PFSK-1 (cell line): ENCODE measurements around the gene ERAS.

ENCODE experiments used
- FOXP2 ChIP-seq: optimal IDR thresholded peaks from 2 replicates; pipeline ENCODE3; 2011; ENCODE audit warnings: borderline replicate concordance, control low read depth, inconsistent platforms; ENCODE audit not compliant: insufficient read depth; ENCODE audit errors: extremely low read length, extremely low read depth
- POLR2AphosphoS5 ChIP-seq: IDR thresholded peaks from 2 replicates; pipeline ENCODE4 v1.6.1; 2012; ENCODE audit warnings: low read depth, mild to moderate bottlenecking, control low read depth, low read length, moderate library complexity
- SIN3A ChIP-seq: IDR thresholded peaks from 2 replicates; pipeline ENCODE4 v1.6.1; 2012; ENCODE audit warnings: mild to moderate bottlenecking, low read length, moderate library complexity, borderline replicate concordance; ENCODE audit not compliant: insufficient read depth
- TAF1 ChIP-seq: IDR thresholded peaks from 2 replicates; pipeline ENCODE4 v1.6.1; 2012; ENCODE audit warnings: low read length, control low read depth, borderline replicate concordance; ENCODE audit not compliant: insufficient read depth
- TF ChIP-seq, protein P1 (sequence below), 2 experiments: IDR thresholded peaks; 2 replicates each; pipeline versions ENCODE4 v1.6.1 to v1.8.0; 2011 to 2012; ENCODE audit warnings: low read depth in 2 of 2, low read length in 2 of 2, control low read depth in 1 of 2, inconsistent platforms in 1 of 2, mild to moderate bottlenecking in 1 of 2, moderate library complexity in 1 of 2; ENCODE audit not compliant: insufficient read depth in 1 of 2

Gene ERAS

GRCh38 chrX:48831136-48831908 lies 5.0 kb downstream of the ERAS start:
- TF ChIP-seq, protein P1, sequence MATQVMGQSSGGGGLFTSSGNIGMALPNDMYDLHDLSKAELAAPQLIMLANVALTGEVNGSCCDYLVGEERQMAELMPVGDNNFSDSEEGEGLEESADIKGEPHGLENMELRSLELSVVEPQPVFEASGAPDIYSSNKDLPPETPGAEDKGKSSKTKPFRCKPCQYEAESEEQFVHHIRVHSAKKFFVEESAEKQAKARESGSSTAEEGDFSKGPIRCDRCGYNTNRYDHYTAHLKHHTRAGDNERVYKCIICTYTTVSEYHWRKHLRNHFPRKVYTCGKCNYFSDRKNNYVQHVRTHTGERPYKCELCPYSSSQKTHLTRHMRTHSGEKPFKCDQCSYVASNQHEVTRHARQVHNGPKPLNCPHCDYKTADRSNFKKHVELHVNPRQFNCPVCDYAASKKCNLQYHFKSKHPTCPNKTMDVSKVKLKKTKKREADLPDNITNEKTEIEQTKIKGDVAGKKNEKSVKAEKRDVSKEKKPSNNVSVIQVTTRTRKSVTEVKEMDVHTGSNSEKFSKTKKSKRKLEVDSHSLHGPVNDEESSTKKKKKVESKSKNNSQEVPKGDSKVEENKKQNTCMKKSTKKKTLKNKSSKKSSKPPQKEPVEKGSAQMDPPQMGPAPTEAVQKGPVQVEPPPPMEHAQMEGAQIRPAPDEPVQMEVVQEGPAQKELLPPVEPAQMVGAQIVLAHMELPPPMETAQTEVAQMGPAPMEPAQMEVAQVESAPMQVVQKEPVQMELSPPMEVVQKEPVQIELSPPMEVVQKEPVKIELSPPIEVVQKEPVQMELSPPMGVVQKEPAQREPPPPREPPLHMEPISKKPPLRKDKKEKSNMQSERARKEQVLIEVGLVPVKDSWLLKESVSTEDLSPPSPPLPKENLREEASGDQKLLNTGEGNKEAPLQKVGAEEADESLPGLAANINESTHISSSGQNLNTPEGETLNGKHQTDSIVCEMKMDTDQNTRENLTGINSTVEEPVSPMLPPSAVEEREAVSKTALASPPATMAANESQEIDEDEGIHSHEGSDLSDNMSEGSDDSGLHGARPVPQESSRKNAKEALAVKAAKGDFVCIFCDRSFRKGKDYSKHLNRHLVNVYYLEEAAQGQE (IDR thresholded peaks at IDR 0.05; ENCODE audit: insufficient read depth in 1 of 2, low read depth in 2 of 2, low read length in 2 of 2), result no peak
- no peak for TF ChIP-seq TAF1
- no peak for TF ChIP-seq SIN3A
- no peak for TF ChIP-seq POLR2AphosphoS5
- no peak for TF ChIP-seq FOXP2

GRCh38 chrX:48831909-48832291 lies 5.6 kb downstream of the ERAS start:
- TF ChIP-seq, protein P1 (IDR thresholded peaks at IDR 0.05; ENCODE audit: insufficient read depth in 1 of 2, low read depth in 2 of 2, low read length in 2 of 2), result no peak
- TF ChIP-seq FOXP2 (no peak), POLR2AphosphoS5 (no peak), TAF1 (no peak), SIN3A (no peak)

DNA sequence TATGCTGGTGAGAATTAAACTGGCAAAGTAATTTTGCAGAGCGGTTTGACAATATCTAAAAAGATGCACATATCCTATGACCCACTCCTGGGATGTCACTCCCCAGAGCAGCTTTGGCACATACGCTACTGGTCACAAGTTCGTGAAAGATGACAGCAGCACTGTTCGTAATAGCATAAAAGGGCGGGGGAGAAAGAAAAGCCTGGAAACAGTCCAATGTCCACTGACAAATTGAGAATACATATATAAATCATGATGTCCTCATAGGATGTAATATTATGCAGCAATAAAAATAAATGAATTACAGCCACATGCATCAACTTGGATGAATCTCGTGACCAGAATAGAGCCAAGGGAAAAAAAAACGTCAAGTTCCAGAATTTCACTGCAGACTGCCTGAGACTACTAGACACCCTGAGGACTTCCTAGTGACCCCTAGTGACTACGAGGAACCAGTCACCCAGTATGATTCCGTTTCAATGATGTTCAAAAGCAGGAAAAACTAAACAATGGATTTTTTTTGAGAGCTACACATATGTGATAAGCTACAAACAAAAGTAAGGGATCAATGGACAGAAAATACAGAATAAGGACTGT lies 7.3 kb downstream of the ERAS start:
- TF ChIP-seq FOXP2 (no peak), SIN3A (no peak), TAF1 (no peak), POLR2AphosphoS5 (no peak)
- TF ChIP-seq, protein P1 (IDR thresholded peaks at IDR 0.05; ENCODE audit: insufficient read depth in 1 of 2, low read depth in 2 of 2, low read length in 2 of 2), result no peak

DNA sequence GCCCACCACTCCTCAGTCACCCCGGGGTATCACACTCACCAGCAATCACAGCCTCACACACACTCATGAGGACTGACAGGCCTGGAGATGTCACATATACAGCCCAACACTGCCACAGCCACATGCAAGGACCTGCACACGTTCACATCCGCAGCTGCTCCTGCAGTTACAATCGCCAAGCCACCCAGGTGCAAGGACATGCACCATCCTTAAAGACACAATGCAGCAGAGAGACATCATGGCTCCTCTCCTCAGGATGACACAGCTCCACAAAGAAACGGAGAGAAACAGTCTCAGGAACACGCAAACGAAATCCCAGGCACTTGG lies 8.0 kb downstream of the ERAS start:
- TF ChIP-seq SIN3A (no peak), POLR2AphosphoS5 (no peak), TAF1 (no peak), FOXP2 (no peak)
- TF ChIP-seq, protein P1 (IDR thresholded peaks at IDR 0.05; ENCODE audit: insufficient read depth in 1 of 2, low read depth in 2 of 2, low read length in 2 of 2), result no peak
